Large intestine (tissue), 3 donors: Measurements from ENCODE around the gene ITGA8. TPM values are rescaled to one million over a fixed set of nuclear protein-coding genes. Genes with fewer than 3 reads are reported as not detected.

Experiments
- DNase-seq, 2 donors: peaks; one replicate each; pipeline versions ENCODE4 v3.0.0 to v3.0.0-alpha.2; 2013
- H3K27ac ChIP-seq: one replicate; pipeline ENCODE4 v1.5.1; 2013; ENCODE audit warnings: low read length
- H3K27me3 ChIP-seq: 2 replicates; pipeline ENCODE4 v1.6.1; 2013; ENCODE audit warnings: low read length; ENCODE audit not compliant: control insufficient read depth, insufficient read depth
- H3K36me3 ChIP-seq: 2 replicates; pipeline ENCODE4 v1.6.1; 2013; ENCODE audit warnings: low read length; ENCODE audit not compliant: control insufficient read depth, insufficient read depth
- H3K4me1 ChIP-seq: one replicate; pipeline ENCODE4 v1.6.1; 2013; ENCODE audit warnings: low read length; ENCODE audit not compliant: control insufficient read depth, insufficient read depth
- H3K4me3 ChIP-seq: one replicate; pipeline ENCODE4 v1.5.1; 2013; ENCODE audit warnings: low read length
- H3K9me3 ChIP-seq: one replicate; pipeline ENCODE4 v1.6.1; 2013; ENCODE audit warnings: mild to moderate bottlenecking, low read depth, low read length, moderate library complexity; ENCODE audit not compliant: control insufficient read depth
- WGBS: methylation state at CpG from one replicate; pipeline ENCODE4 v1.1.5; 2013; ENCODE audit warnings: low lambda C conversion rate; ENCODE audit not compliant: insufficient coverage; 5-methylcytosine and 5-hydroxymethylcytosine counted together
- polyA plus RNA-seq: library from polyadenylated mRNA; unstranded; fragments of 120-200 nt; gene quantifications from one replicate; pipeline ENCODE4 v1.2.1, GENCODE V29; 2013

The ITGA8 gene
- polyA plus RNA-seq, 1 donor, result 9.5 TPM

GRCh38 chr10:15489431-15489830 is 230.3 kb downstream of the ITGA8 start:
- Histone ChIP-seq H3K36me3 (no peaks in the 10 kb centered on the region), H3K27me3 (no peaks in the 10 kb centered on the region), H3K9me3 (no peaks in the 10 kb centered on the region), H3K27ac (no peak overlapping the region), H3K4me3 (no peak overlapping the region), H3K4me1 (no peaks in the 10 kb centered on the region)
- 100% methylated on average over 2 of the region's 3 CpGs for whole genome bisulfite sequencing
- DNase-seq, result no peak

DNA sequence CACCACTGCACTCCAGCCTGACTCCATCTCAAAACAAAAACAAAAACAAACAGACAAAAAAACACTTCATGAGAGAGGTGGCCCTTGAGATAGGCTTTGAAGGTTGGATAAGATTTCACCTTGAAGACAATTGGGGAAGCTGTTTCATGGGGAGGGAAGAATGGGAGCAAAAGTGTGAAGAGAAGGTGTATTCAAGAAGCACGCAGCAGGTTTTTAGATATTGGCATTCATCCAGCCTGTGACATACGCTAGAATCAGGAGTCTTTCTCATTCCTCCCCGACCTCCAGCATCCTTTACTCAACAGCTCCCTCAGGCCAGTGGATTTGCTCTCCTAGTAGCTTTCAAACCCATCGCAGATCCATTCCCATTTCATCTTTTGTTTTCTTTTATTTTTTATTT is 232.3 kb downstream of the ITGA8 start:
- no CpG with 5 or more reads among the region's 4 CpGs for WGBS
- no peaks in the 10 kb centered on the region for H3K9me3 ChIP-seq

DNA sequence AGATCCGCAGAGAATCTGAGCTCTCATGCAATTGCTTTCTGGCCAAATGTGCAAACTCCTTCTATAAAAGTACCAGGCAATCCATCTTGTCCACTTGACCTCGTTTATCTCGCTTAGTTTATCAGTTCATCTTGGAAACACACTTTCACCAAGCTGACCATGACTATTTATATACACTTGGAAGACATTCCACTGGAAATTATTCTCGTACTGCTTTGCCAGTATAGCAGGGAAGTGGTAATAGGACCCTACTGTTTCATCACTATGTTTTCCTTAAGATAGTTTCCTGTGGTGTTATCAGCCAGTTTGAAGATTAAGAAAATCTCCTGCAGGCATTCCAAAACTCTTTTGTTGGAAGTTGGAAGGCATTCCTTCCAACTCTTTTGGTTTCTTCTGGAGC is 233.3 kb downstream of the ITGA8 start:
- no peak overlapping the region for H3K27ac ChIP-seq
- no peaks in the 10 kb centered on the region for H3K4me1 ChIP-seq
- DNase-seq, result no peak
- no peaks in the 10 kb centered on the region for H3K27me3 ChIP-seq
- no peaks in the 10 kb centered on the region for H3K36me3 ChIP-seq
- 50% methylated on average over 2 of the region's 4 CpGs for WGBS
- H3K4me3 ChIP-seq, result no peak overlapping the region
- no peaks in the 10 kb centered on the region for H3K9me3 ChIP-seq

More for the DNA sequence above, 232.3 kb downstream of the ITGA8 start:
- Histone ChIP-seq H3K27ac (no peak overlapping the region), H3K27me3 (no peaks in the 10 kb centered on the region), H3K4me3 (no peak overlapping the region), H3K4me1 (no peaks in the 10 kb centered on the region), H3K36me3 (no peaks in the 10 kb centered on the region)
- no peak for DNase-seq

DNA sequence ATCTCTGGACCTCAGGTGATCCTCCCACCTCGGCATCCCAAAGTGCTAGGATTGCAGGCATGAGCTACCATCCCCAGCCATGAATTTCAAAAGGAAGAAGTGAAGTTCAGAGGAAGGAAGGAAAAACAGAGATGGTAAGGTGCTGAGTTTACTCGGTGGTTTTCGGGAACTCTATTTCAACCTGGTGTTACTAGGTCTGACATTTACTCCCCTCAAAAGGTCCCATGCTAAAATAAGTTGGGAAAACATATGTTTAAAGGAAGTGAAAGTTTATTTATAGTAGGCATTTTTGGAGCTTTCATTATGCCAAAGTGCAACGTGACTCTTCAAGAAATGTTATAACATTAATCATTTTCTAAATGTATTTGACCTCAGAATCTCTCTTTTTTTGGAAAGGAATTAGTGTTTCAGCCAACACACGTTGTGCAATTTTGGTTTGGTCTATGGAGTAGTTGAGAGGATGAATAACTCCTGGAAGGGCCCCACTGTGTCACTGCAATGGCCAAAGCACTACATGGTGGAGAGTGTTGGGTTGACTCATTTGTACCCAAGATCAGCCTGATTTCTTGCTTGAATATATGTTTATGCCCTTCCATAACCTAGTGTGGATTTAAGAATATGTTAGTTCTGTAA is 233.9 kb downstream of the ITGA8 start:
- 87% methylated on average over 3 of the region's 5 CpGs for WGBS
- Histone ChIP-seq H3K4me3 (no peak overlapping the region), H3K27me3 (no peaks in the 10 kb centered on the region), H3K4me1 (no peaks in the 10 kb centered on the region), H3K9me3 (no peaks in the 10 kb centered on the region), H3K27ac (no peak overlapping the region), H3K36me3 (no peaks in the 10 kb centered on the region)
- DNase-seq, result no peak

DNA sequence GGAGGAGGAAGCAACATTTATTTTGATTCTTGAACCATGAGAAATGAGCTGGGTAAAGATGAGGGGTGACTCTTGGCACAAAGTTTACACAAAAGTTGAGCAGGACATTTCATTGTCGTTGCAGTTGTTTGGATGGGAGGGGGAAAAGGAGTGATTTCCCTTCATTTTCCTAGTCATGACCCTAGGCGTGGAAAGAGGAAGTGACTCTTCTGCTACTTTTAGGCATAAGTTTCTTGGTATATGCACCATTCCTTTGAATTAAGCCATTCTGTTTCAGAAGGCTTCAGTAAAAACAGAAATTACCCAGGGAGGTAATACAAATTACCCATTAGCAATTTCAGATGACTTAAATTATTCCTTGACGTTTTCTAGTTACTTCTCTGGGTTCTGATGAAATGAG is 234.7 kb downstream of the ITGA8 start:
- no peak overlapping the region for H3K4me3 ChIP-seq
- H3K4me1 ChIP-seq, result no peaks in the 10 kb centered on the region
- WGBS, result 73% methylated on average over 1 of the region's 3 CpGs
- H3K27ac ChIP-seq, result no peak overlapping the region
- H3K27me3 ChIP-seq, result no peaks in the 10 kb centered on the region
- H3K9me3 ChIP-seq, result no peaks in the 10 kb centered on the region
- H3K36me3 ChIP-seq, result no peaks in the 10 kb centered on the region
- no peak for DNase-seq

- DNase-seq, result no peak
- WGBS, result no CpG with 5 or more reads among the region's 3 CpGs
- no peaks in the 10 kb centered on the region for H3K9me3 ChIP-seq
- no peak overlapping the region for H3K27ac ChIP-seq
- no peak overlapping the region for H3K4me3 ChIP-seq
- H3K27me3 ChIP-seq, result no peaks in the 10 kb centered on the region
- H3K36me3 ChIP-seq, result no peaks in the 10 kb centered on the region
- H3K4me1 ChIP-seq, result no peaks in the 10 kb centered on the region
Measured at GRCh38 chr10:15484128-15484527, 235.6 kb downstream of the ITGA8 start.

DNA sequence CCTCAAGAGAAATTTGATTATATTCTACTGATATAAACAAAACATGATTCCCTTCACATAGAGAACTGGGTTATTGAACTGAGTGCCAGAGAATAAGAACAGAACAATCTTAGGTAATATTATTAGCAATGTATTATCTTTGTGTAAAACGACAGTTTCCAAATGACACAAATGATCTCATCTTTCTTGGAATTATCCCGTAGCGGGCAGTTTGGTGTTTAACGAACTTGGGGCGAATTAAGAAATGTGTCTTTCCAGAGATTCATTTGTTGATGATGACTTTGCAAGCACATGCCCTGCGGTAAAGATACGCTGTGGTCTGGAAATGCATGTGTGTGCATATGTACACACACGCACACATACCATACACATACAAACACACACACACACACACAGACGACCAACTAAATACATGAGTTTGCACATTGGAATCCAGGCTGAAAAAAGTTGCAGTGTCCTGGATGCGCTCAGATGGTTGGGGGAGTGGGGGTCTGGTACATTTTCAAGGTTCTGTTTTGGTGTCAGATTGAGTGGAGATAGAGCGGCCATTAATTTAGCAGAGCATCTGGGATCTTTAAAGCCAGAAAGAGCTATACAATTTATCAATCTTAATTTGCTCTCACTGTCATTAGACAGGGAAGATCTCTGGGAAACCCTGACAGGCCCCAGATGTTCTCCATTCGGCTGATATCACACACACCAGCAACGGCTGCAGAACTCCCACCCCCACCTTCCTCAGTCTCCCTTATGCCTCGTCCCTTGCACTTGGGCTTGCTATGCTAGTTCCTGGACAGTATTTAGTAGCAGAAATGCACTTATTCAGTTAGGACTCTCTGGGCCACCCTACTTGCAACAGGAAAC is 236.3 kb downstream of the ITGA8 start:
- no peaks in the 10 kb centered on the region for H3K9me3 ChIP-seq
- no peaks in the 10 kb centered on the region for H3K4me1 ChIP-seq
- 100% methylated on average over 1 of the region's 14 CpGs for WGBS
- H3K36me3 ChIP-seq, result no peaks in the 10 kb centered on the region
- no peak overlapping the region for H3K27ac ChIP-seq
- H3K27me3 ChIP-seq, result no peaks in the 10 kb centered on the region
- no peak overlapping the region for H3K4me3 ChIP-seq
- no peak for DNase-seq

- no peak overlapping the region for H3K27ac ChIP-seq
- H3K36me3 ChIP-seq, result no peaks in the 10 kb centered on the region
- DNase-seq, result no peak
- H3K4me1 ChIP-seq, result no peaks in the 10 kb centered on the region
- WGBS, result 83% methylated on average over 1 of the region's 2 CpGs
- H3K9me3 ChIP-seq, result no peaks in the 10 kb centered on the region
- no peaks in the 10 kb centered on the region for H3K27me3 ChIP-seq
- H3K4me3 ChIP-seq, result no peak overlapping the region
Measured at GRCh38 chr10:15482156-15482555, 237.6 kb downstream of the ITGA8 start.

GRCh38 chr10:15478950-15479349 is 240.8 kb downstream of the ITGA8 start:
- Histone ChIP-seq H3K27me3 (no peaks in the 10 kb centered on the region), H3K27ac (no peak overlapping the region), H3K36me3 (no peaks in the 10 kb centered on the region), H3K4me1 (no peaks in the 10 kb centered on the region), H3K9me3 (no peaks in the 10 kb centered on the region), H3K4me3 (no peak overlapping the region)
- DNase-seq, result no peak
- 30% methylated on average over 2 of the region's 2 CpGs for WGBS

DNA sequence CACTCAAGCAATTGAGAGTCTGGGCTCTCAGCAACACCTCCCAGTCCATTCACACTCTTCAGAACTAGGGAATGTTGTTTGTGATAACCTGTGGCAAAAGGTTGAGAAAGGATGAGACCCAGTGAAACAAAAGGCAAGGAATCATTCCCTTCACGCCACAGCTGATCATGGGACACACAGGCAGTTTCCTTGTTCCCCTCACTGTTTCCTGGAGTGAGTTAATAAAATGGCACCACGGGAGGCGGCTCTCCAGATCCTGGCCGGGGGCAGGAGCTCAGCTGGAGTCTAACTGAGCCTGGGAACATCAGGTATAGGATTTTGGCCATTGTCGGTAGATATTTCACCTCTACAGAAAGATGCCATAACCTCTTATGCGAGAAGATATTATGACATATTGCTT is 241.3 kb downstream of the ITGA8 start:
- Histone ChIP-seq H3K9me3 (no peaks in the 10 kb centered on the region), H3K36me3 (no peaks in the 10 kb centered on the region), H3K27ac (no peak overlapping the region), H3K27me3 (no peaks in the 10 kb centered on the region), H3K4me3 (no peak overlapping the region), H3K4me1 (no peaks in the 10 kb centered on the region)
- no peak for DNase-seq
- WGBS, result 100% methylated on average over 1 of the region's 6 CpGs
